BLaER1 treated with 17β-estradiol and CSF1 and Interleukin-3, amounts not matched to agents 10 nM and 100 nM (cell line): ENCODE results near the gene NBAS.

Experiments
- H3K27ac ChIP-seq, 11 experiments: shearing (Covaris generic); formaldehyde crosslinking; 2 replicates each; pipeline ENCODE4 v1.8.1; 2022
- H3K27me3 ChIP-seq, 11 experiments: shearing (Covaris generic); formaldehyde crosslinking; 2 replicates each; pipeline ENCODE4 v1.8.1; 2022
- H3K36me3 ChIP-seq, 11 experiments: shearing (Covaris generic); formaldehyde crosslinking; 2 replicates each; pipeline ENCODE4 v1.8.1; 2022
- H3K4me1 ChIP-seq, 10 experiments: shearing (Covaris generic); formaldehyde crosslinking; 2 replicates each; pipeline ENCODE4 v1.8.1; 2022
- H3K4me2 ChIP-seq, 11 experiments: shearing (Covaris generic); formaldehyde crosslinking; 2 replicates each; pipeline ENCODE4 v1.8.1; 2022
- H3K4me3 ChIP-seq, 10 experiments: shearing (Covaris generic); formaldehyde crosslinking; 2 replicates each; pipeline ENCODE4 v1.8.1; 2022
- H3K9ac ChIP-seq, 11 experiments: shearing (Covaris generic); formaldehyde crosslinking; 2 replicates each; pipeline ENCODE4 v1.8.1; 2022
- H3K9me3 ChIP-seq, 11 experiments: shearing (Covaris generic); formaldehyde crosslinking; replicated peaks in 1 of 11; 2 replicates each; pipeline ENCODE4 v1.8.1; 2022
- H4K20me1 ChIP-seq, 11 experiments: shearing (Covaris generic); formaldehyde crosslinking; 2 replicates each; pipeline ENCODE4 v1.8.1; 2022
- Cebpa-rat ChIP-seq, 11 experiments: shearing (Covaris generic); IDR thresholded peaks; 2 replicates each; pipeline ENCODE4 v1.8.1; 2022

The NBAS gene

GRCh38 chr2:15354596-15355366 lies 206.4 kb downstream of the NBAS start:
- TF ChIP-seq Cebpa-rat (IDR thresholded peaks at IDR 0.05) = no peak
- Histone ChIP-seq H3K9me3 (no peaks in the 10 kb centered on the region), H3K4me1 (no peaks in the 10 kb centered on the region), H3K9ac (no peak overlapping the region), H3K4me2 (no peak overlapping the region), H3K4me3 (no peak overlapping the region), H3K27me3 (no peaks in the 10 kb centered on the region), H3K27ac (no peak overlapping the region), H3K36me3 (peaks cover 25 to 87% (median 66%) of the 10 kb centered on the region in 11 experiments), H4K20me1 (no peaks in the 10 kb centered on the region)

- H4K20me1 ChIP-seq = no peaks in the 10 kb centered on the region
- TF ChIP-seq Cebpa-rat (IDR thresholded peaks at IDR 0.05) = no peak
- no peaks in the 10 kb centered on the region for H3K9me3 ChIP-seq
Measured at GRCh38 chr2:15352363-15352762, 208.8 kb downstream of the NBAS start.

GRCh38 chr2:15348636-15349035 lies 212.5 kb downstream of the NBAS start:
- Histone ChIP-seq H3K4me3 (no peak overlapping the region), H3K27ac (no peak overlapping the region), H3K27me3 (no peaks in the 10 kb centered on the region), H3K36me3 (peaks cover 27 to 71% (median 47%) of the 10 kb centered on the region in 11 experiments), H3K9ac (no peak overlapping the region), H4K20me1 (no peaks in the 10 kb centered on the region), H3K4me1 (peaks cover 0 to 8% (median 0%) of the 10 kb centered on the region in 10 experiments; a peak in 2 of 20 replicates), H3K9me3 (peaks cover 0 to 15% (median 7%) of the 10 kb centered on the region in 11 experiments; a peak in 15 of 22 replicates), H3K4me2 (no peak overlapping the region)
- no peak for TF ChIP-seq Cebpa-rat (IDR thresholded peaks at IDR 0.05)

More at GRCh38 chr2:15352363-15352762, 208.8 kb downstream of the NBAS start:
- no peak overlapping the region for H3K9ac ChIP-seq
- H3K4me3 ChIP-seq = no peak overlapping the region
- H3K27ac ChIP-seq = no peak overlapping the region
- H3K4me2 ChIP-seq = no peak overlapping the region
- no peaks in the 10 kb centered on the region for H3K27me3 ChIP-seq
- peaks cover 0 to 8% (median 0%) of the 10 kb centered on the region in 10 experiments; a peak in 2 of 20 replicates for H3K4me1 ChIP-seq
- peaks cover 22 to 90% (median 68%) of the 10 kb centered on the region in 11 experiments for H3K36me3 ChIP-seq

GRCh38 chr2:15348045-15348444 lies 213.1 kb downstream of the NBAS start:
- H3K4me3 ChIP-seq = no peak overlapping the region
- no peak for TF ChIP-seq Cebpa-rat (IDR thresholded peaks at IDR 0.05)
- peaks cover 0 to 8% (median 0%) of the 10 kb centered on the region in 10 experiments; a peak in 2 of 20 replicates for H3K4me1 ChIP-seq
- H3K9me3 ChIP-seq = peaks cover 0 to 15% (median 7%) of the 10 kb centered on the region in 11 experiments; a peak in 15 of 22 replicates
- H4K20me1 ChIP-seq = no peaks in the 10 kb centered on the region
- H3K36me3 ChIP-seq = peaks cover 27 to 67% (median 42%) of the 10 kb centered on the region in 11 experiments
- no peak overlapping the region for H3K9ac ChIP-seq
- H3K4me2 ChIP-seq = no peak overlapping the region
- no peak overlapping the region for H3K27ac ChIP-seq
- no peaks in the 10 kb centered on the region for H3K27me3 ChIP-seq

- Histone ChIP-seq H3K36me3 (peaks cover 17 to 63% (median 29%) of the 10 kb centered on the region in 11 experiments; a peak in 20 of 22 replicates), H4K20me1 (no peaks in the 10 kb centered on the region), H3K4me1 (peaks cover 0 to 8% (median 0%) of the 10 kb centered on the region in 10 experiments; a peak in 2 of 20 replicates), H3K9ac (no peak overlapping the region), H3K4me2 (no peak overlapping the region), H3K4me3 (no peak overlapping the region), H3K9me3 (peaks cover 0 to 15% (median 7%) of the 10 kb centered on the region in 11 experiments; a peak in 15 of 22 replicates), H3K27ac (no peak overlapping the region), H3K27me3 (no peaks in the 10 kb centered on the region)
- TF ChIP-seq Cebpa-rat (IDR thresholded peaks at IDR 0.05) = no peak
Measured at GRCh38 chr2:15346624-15347023, 214.5 kb downstream of the NBAS start.

- peaks cover 0 to 65% (median 11%) of the 10 kb centered on the region in 11 experiments; a peak in 11 of 22 replicates for H3K36me3 ChIP-seq
Measured at GRCh38 chr2:15337996-15338666, 223.0 kb downstream of the NBAS start.

GRCh38 chr2:15334644-15335326 lies 226.3 kb downstream of the NBAS start:
- H3K4me2 ChIP-seq = no peak overlapping the region
- no peak overlapping the region for H3K9ac ChIP-seq
- peaks cover 8 to 61% (median 12%) of the 10 kb centered on the region in 11 experiments; a peak in 21 of 22 replicates for H3K36me3 ChIP-seq
- no peak overlapping the region for H3K4me3 ChIP-seq
- H3K9me3 ChIP-seq = no peaks in the 10 kb centered on the region
- no peaks in the 10 kb centered on the region for H3K27me3 ChIP-seq
- H3K27ac ChIP-seq = no peak overlapping the region
- no peaks in the 10 kb centered on the region for H4K20me1 ChIP-seq
- peaks cover 0 to 5% (median 0%) of the 10 kb centered on the region in 10 experiments; a peak in 1 of 20 replicates for H3K4me1 ChIP-seq
- no peak for TF ChIP-seq Cebpa-rat (IDR thresholded peaks at IDR 0.05)

More at GRCh38 chr2:15337996-15338666, 223.0 kb downstream of the NBAS start:
- Histone ChIP-seq H4K20me1 (no peaks in the 10 kb centered on the region), H3K4me1 (peaks cover 0 to 2% (median 0%) of the 10 kb centered on the region in 10 experiments; a peak in 1 of 20 replicates), H3K4me3 (no peak overlapping the region), H3K27me3 (no peaks in the 10 kb centered on the region), H3K27ac (no peak overlapping the region), H3K9me3 (peaks cover 0 to 3% (median 0%) of the 10 kb centered on the region in 11 experiments; a peak in 1 of 22 replicates), H3K4me2 (no peak overlapping the region), H3K9ac (no peak overlapping the region)
- no peak for TF ChIP-seq Cebpa-rat (IDR thresholded peaks at IDR 0.05)

GRCh38 chr2:15331787-15332186 lies 229.3 kb downstream of the NBAS start:
- Histone ChIP-seq H3K27ac (no peak overlapping the region), H3K9me3 (no peaks in the 10 kb centered on the region)
- TF ChIP-seq Cebpa-rat (IDR thresholded peaks at IDR 0.05) = no peak

More at GRCh38 chr2:15331787-15332186, 229.3 kb downstream of the NBAS start:
- Histone ChIP-seq H3K4me2 (no peak overlapping the region), H4K20me1 (no peaks in the 10 kb centered on the region), H3K36me3 (peaks cover 20 to 77% (median 31%) of the 10 kb centered on the region in 11 experiments), H3K4me3 (no peak overlapping the region), H3K27me3 (no peaks in the 10 kb centered on the region), H3K9ac (no peak overlapping the region), H3K4me1 (peaks cover 0 to 5% (median 0%) of the 10 kb centered on the region in 10 experiments; a peak in 1 of 20 replicates)
